Adrenal gland (tissue), 12 donors: Measurements from ENCODE around the gene SERPINE1. TPM values are rescaled to one million over a fixed set of nuclear protein-coding genes. Genes with fewer than 3 reads are reported as not detected.

Experiments
- DNase-seq, 7 donors: peaks; one replicate each; pipeline ENCODE4 v3.0.0-alpha.2; 2019 to 2020
- H3K27ac ChIP-seq, 5 donors: fragments of 200-600 bp; sonication (generic) in 4 of 5; 1 replicate in 3 of 5; 2 replicates in 2 of 5; pipeline versions ENCODE4 v1.5.1 to v1.8.0; 2016 to 2020; ENCODE audit warnings: mild to moderate bottlenecking in 1 of 5
- H3K27me3 ChIP-seq: fragments of 200-600 bp; 2 replicates; pipeline ENCODE4 v1.8.0; 2021
- H3K36me3 ChIP-seq, 2 donors: fragments of 200-600 bp; replicated peaks in 1 of 2; 1 replicate in 1 of 2; 2 replicates in 1 of 2; pipeline versions ENCODE4 v1.5.1 to v1.8.0; 2018 to 2022
- H3K4me1 ChIP-seq, 2 donors: fragments of 200-600 bp; replicated peaks in 1 of 2; 1 replicate in 1 of 2; 2 replicates in 1 of 2; pipeline versions ENCODE4 v1.5.1 to v1.8.0; 2018 to 2021
- H3K4me3 ChIP-seq, 4 donors: fragments of 200-600 bp; sonication (generic) in 3 of 4; one replicate each; pipeline ENCODE4 v1.5.1; 2016 to 2018
- H3K9me3 ChIP-seq, 3 donors: fragments of 200-600 bp; sonication (generic) in 1 of 3; replicated peaks in 1 of 3; 1 replicate in 2 of 3; 2 replicates in 1 of 3; pipeline versions ENCODE4 v1.5.1 to v1.8.0; 2016 to 2021
- CTCF ChIP-seq, 6 experiments: fragments of 450-650 bp in 4 of 6; fragments of 200-600 bp in 2 of 6; sonication (generic) in 1 of 6; IDR thresholded peaks; 1 replicate in 5 of 6; 2 replicates in 1 of 6; pipeline versions ENCODE4 v1.5.1 to v1.8.0; 2016 to 2021; ENCODE audit warnings: antibody characterized with exemption in 6 of 6, mild to moderate bottlenecking in 2 of 6, moderate library complexity in 1 of 6
- POLR2A ChIP-seq, 2 donors: fragments of 450-650 bp; IDR thresholded peaks; one replicate each; pipeline ENCODE4 v1.6.1; 2017; ENCODE audit warnings: antibody characterized with exemption in 2 of 2, mild to moderate bottlenecking in 2 of 2, moderate library complexity in 1 of 2
- WGBS, 4 donors: extraction: QIAGEN DNeasy Blood & Tissue Kit in 2 of 4; methylation state at CpG; one replicate each; pipeline versions ENCODE4 v1.1.5 to v1.1.7; 2013 to 2017; 5-methylcytosine and 5-hydroxymethylcytosine counted together
- intact Hi-C, 2 donors: fragments of 100-400 bp; cut with DNase I; formaldehyde crosslinking; loops; one replicate each; pipeline versions ENCODE4 v1.14.1 to v1.15.0; 2022 to 2023
- polyA plus RNA-seq, 3 donors: library from polyadenylated mRNA; stranded (reverse); fragments of 200-250 nt in 2 of 3; fragments of 350-450 nt in 1 of 3; fragmentation: Illumina TruSeq in 1 of 3; extraction: RNeasy Lipid Tissue Mini Kit (QIAGEN cat#74804) in 1 of 3; gene quantifications; one replicate each; pipeline ENCODE4 v1.2.3, GENCODE V29; 2013 to 2014
- total RNA-seq, 9 donors: library from RNA; depleted of rRNA in 4 of 9; stranded (reverse); fragments of >200 nt in 4 of 9; fragments of 120-200 nt in 1 of 9; fragmentation: NEBNext Ultra II Directional in 1 of 9; extraction: Animal tissue kit (Norgen Biotek cat#: 25700) in 1 of 9; gene quantifications; one replicate each; pipeline versions ENCODE4 v1.1.0 to v1.2.4, GENCODE V29; 2013 to 2023
- donor health status: healthy with polysubstance abuse.
- donor health status: Bipolar disorder and iron deficiency.
- donor health status: DM: yes; HTN: yes; CAD: no.
- donor health status: DM: no; HTN: no; CAD: no.
- donor health status: DM: no; HTN: no; CAD: no.
- donor health status: DM: yes; HTN: yes; CAD: no.

Gene SERPINE1
- total and polyA plus RNA-seq, 12 donors, result 4.8 to 118 (median 20.9) TPM

GRCh38 chr7:101174322-101174854, 47.5 kb downstream of the SERPINE1 start:
- TF ChIP-seq POLR2A (IDR thresholded peaks at IDR 0.05) (no peak), CTCF (IDR thresholded peaks at IDR 0.05) (no peak)
- 9 to 23% (median 14%) methylated on average over 4 to 28 of the region's 28 CpGs for WGBS, 4 donors
- H3K4me3 ChIP-seq, result no peak overlapping the region
- no peak for DNase-seq
- intact Hi-C loops, result no loop called here
- H3K36me3 ChIP-seq, result no peaks in the 10 kb centered on the region
- no peaks in the 10 kb centered on the region for H3K9me3 ChIP-seq
- H3K4me1 ChIP-seq, result peaks cover 12 to 22% of the 10 kb centered on the region in 2 donors
- no peak overlapping the region for H3K27ac ChIP-seq
- peaks cover 91% of the 10 kb centered on the region for H3K27me3 ChIP-seq

- no peaks in the 10 kb centered on the region for H3K9me3 ChIP-seq
- H3K4me3 ChIP-seq, result no peak overlapping the region
- 35 to 58% (median 43%) methylated on average over 2 to 3 of the region's 3 CpGs for WGBS, 4 donors
- peaks cover 90% of the 10 kb centered on the region for H3K27me3 ChIP-seq
- DNase-seq, result no peak
- intact Hi-C loops, result no loop called here
- H3K27ac ChIP-seq, result no peak overlapping the region
- TF ChIP-seq POLR2A (IDR thresholded peaks at IDR 0.05) (no peak), CTCF (IDR thresholded peaks at IDR 0.05) (no peak)
- no peaks in the 10 kb centered on the region for H3K36me3 ChIP-seq
- H3K4me1 ChIP-seq, result peaks cover 12 to 24% of the 10 kb centered on the region in 2 donors
Measured at GRCh38 chr7:101175664-101176063, 48.8 kb downstream of the SERPINE1 start.

- 75 to 81% (median 81%) methylated on average over 2 of the region's 2 CpGs; no CpG with 5 or more reads in 1 of the 4 donors for WGBS, 4 donors
- Histone ChIP-seq H3K27ac (no peak overlapping the region), H3K27me3 (peaks cover 79% of the 10 kb centered on the region), H3K4me3 (no peak overlapping the region), H3K9me3 (no peaks in the 10 kb centered on the region), H3K4me1 (peaks cover 11 to 17% of the 10 kb centered on the region in 2 donors), H3K36me3 (no peaks in the 10 kb centered on the region)
- intact Hi-C loops, result no loop called here
- TF ChIP-seq CTCF (IDR thresholded peaks at IDR 0.05) (no peak), POLR2A (IDR thresholded peaks at IDR 0.05) (no peak)
- no peak for DNase-seq
Measured at GRCh38 chr7:101177644-101178043, 50.7 kb downstream of the SERPINE1 start.

GRCh38 chr7:101179117-101179516, 52.2 kb downstream of the SERPINE1 start:
- TF ChIP-seq CTCF (IDR thresholded peaks at IDR 0.05), result no peak
- TF ChIP-seq POLR2A (IDR thresholded peaks at IDR 0.05), result no peak
- peaks cover 0 to 5% of the 10 kb centered on the region in 2 donors for H3K4me1 ChIP-seq
- WGBS, 4 donors, result 1 to 3% (median 3%) methylated on average over 15 to 20 of the region's 20 CpGs

More at GRCh38 chr7:101179117-101179516, 52.2 kb downstream of the SERPINE1 start:
- intact Hi-C loops, result no loop called here
- Histone ChIP-seq H3K9me3 (no peaks in the 10 kb centered on the region), H3K36me3 (no peaks in the 10 kb centered on the region), H3K27ac (no peak overlapping the region), H3K27me3 (peaks cover 66% of the 10 kb centered on the region), H3K4me3 (no peak overlapping the region)
- DNase-seq, result no peak
